C1 segment of cervical spinal cord (tissue), 14 donors: Measurements from ENCODE around the gene SETD7.
"Not testable (repeated sequence)": the region's sequence is repeated elsewhere in the genome, so short reads cannot be mapped to it uniquely, and the experiment has no call there.

ENCODE experiments used
- DNase-seq, 14 donors: peaks; one replicate each; lab custom pipeline; 2025; lab: John Stamatoyannopoulos, UW

The SETD7 gene

GRCh38 chr4:139469869-139470268 lies 86.2 kb downstream of the SETD7 start:
- no peak for DNase-seq

GRCh38 chr4:139469216-139469615 lies 86.8 kb downstream of the SETD7 start:
- no peak for DNase-seq

GRCh38 chr4:139468756-139469155 lies 87.3 kb downstream of the SETD7 start:
- DNase-seq = not testable (repeated sequence)

GRCh38 chr4:139465922-139466321 lies 90.1 kb downstream of the SETD7 start:
- no peak for DNase-seq

- DNase-seq = not testable (repeated sequence)
Observed at GRCh38 chr4:139464512-139464911, 91.5 kb downstream of the SETD7 start.

GRCh38 chr4:139461022-139461628 lies 94.9 kb downstream of the SETD7 start:
- DNase-seq = no peak

GRCh38 chr4:139460565-139460964 lies 95.5 kb downstream of the SETD7 start:
- DNase-seq = no peak

GRCh38 chr4:139458999-139459398 lies 97.0 kb downstream of the SETD7 start:
- no peak for DNase-seq

GRCh38 chr4:139458543-139458942 lies 97.5 kb downstream of the SETD7 start:
- DNase-seq = no peak

- DNase-seq = peak in 1 of 14 donors; percentile 24
Observed at GRCh38 chr4:139457318-139457717, 98.7 kb downstream of the SETD7 start.

GRCh38 chr4:139455126-139455538 lies 100.9 kb downstream of the SETD7 start:
- peak in 1 of 14 donors; percentile 4 for DNase-seq

GRCh38 chr4:139454111-139455045 lies 101.6 kb downstream of the SETD7 start, which contains the start of gene RAB33B:
RAB33B (plus strand) TSS chr4:139454121; CDS start chr4:139454196, 75 bp downstream.
- DNase-seq = peak in 3 of 14 donors; percentile 55 to 87 (median 61)

GRCh38 chr4:139453371-139454110 lies 102.5 kb downstream of the SETD7 start:
- peak; percentile 88 to 99 (median 97) for DNase-seq

GRCh38 chr4:139453041-139453370 lies 103.0 kb downstream of the SETD7 start:
- peak in 1 of 14 donors; percentile 65 for DNase-seq

- no peak for DNase-seq
Observed at GRCh38 chr4:139451997-139452396, 104.0 kb downstream of the SETD7 start.

GRCh38 chr4:139450586-139450985 lies 105.4 kb downstream of the SETD7 start:
- DNase-seq = no peak

GRCh38 chr4:139447078-139447477 lies 108.9 kb downstream of the SETD7 start:
- not testable (repeated sequence) for DNase-seq
